CD4-positive, alpha-beta T cell (primary cell): ENCODE data around the gene TBC1D22B. TPM values are rescaled to one million over a fixed set of nuclear protein-coding genes. Genes with fewer than 3 reads are reported as not detected.
A peak's percentile ranks its signal among the peaks of the same experiment; 100 is the strongest.

ENCODE experiments used
- ATAC-seq: fragments of 200-7000 bp; cut with Tn5 transposase; one replicate; pipeline ENCODE4 v1.10.0; 2022; ENCODE audit warnings: mild to moderate bottlenecking; ENCODE audit not compliant: poor library complexity
- CTCF ChIA-PET: fragments of 350-600 bp; sonication (Branson Sonifier 250); formaldehyde crosslinking; loops from one replicate; lab custom pipeline; 2021; ENCODE audit warnings: antibody characterized with exemption, inconsistent platforms; lab: Charles Lee
- POLR2A ChIA-PET: fragments of 350-600 bp; sonication (Branson Sonifier 250); formaldehyde crosslinking; loops from one replicate; lab custom pipeline; 2021; ENCODE audit warnings: antibody characterized with exemption, inconsistent platforms; lab: Charles Lee
- DNase-seq, 14 experiments: peaks; one replicate each; pipeline ENCODE4 v3.0.0-alpha.2; 2013 to 2020; ENCODE audit warnings: mixed read lengths in 2 of 14
- H3K27ac ChIP-seq, 2 donors: one replicate each; pipeline versions ENCODE4 v1.5.1 to v1.7.0; 2013; ENCODE audit warnings: low read length in 2 of 2, low read depth in 1 of 2, mild to moderate bottlenecking in 1 of 2
- H3K27me3 ChIP-seq, 2 experiments: 1 replicate in 1 of 2; 2 replicates in 1 of 2; pipeline versions ENCODE4 v1.6.1 to v1.7.0; 2013; ENCODE audit warnings: low read length in 2 of 2, control low read depth in 1 of 2, mild to moderate bottlenecking in 1 of 2, moderate library complexity in 1 of 2; ENCODE audit not compliant: insufficient read depth in 2 of 2, control insufficient read depth in 1 of 2
- H3K36me3 ChIP-seq: one replicate; pipeline ENCODE4 v1.6.1; 2013; ENCODE audit warnings: low read length, control low read depth; ENCODE audit not compliant: insufficient read depth
- H3K4me1 ChIP-seq: one replicate; pipeline ENCODE4 v1.6.1; 2013; ENCODE audit warnings: low read length, control low read depth; ENCODE audit not compliant: insufficient read depth
- H3K4me3 ChIP-seq: one replicate; pipeline ENCODE4 v1.5.1; 2013; ENCODE audit warnings: mild to moderate bottlenecking, low read length, moderate library complexity
- H3K9me3 ChIP-seq, 2 experiments: 1 replicate in 1 of 2; 2 replicates in 1 of 2; pipeline versions ENCODE4 v1.6.1 to v1.7.0; 2013; ENCODE audit warnings: low read length in 2 of 2, mild to moderate bottlenecking in 2 of 2, control low read depth in 1 of 2, moderate library complexity in 1 of 2; ENCODE audit not compliant: control insufficient read depth in 1 of 2, insufficient read depth in 1 of 2
- H3K27ac Mint-ChIP-seq: one replicate; pipeline ENCODE4 v1.8.0; 2020; ENCODE audit warnings: mixed read lengths
- H3K27me3 Mint-ChIP-seq: one replicate; pipeline ENCODE4 v1.8.0; 2021; ENCODE audit warnings: mixed read lengths
- H3K36me3 Mint-ChIP-seq: one replicate; pipeline ENCODE4 v1.8.0; 2021; ENCODE audit warnings: low read depth, mixed read lengths
- H3K4me1 Mint-ChIP-seq: one replicate; pipeline ENCODE4 v1.8.0; 2021; ENCODE audit warnings: low read depth, mixed read lengths
- H3K4me3 Mint-ChIP-seq: one replicate; pipeline ENCODE4 v1.8.0; 2020; ENCODE audit warnings: mild to moderate bottlenecking, mixed read lengths
- H3K9me3 Mint-ChIP-seq: one replicate; pipeline ENCODE4 v1.8.0; 2020; ENCODE audit warnings: mixed read lengths
- intact Hi-C, 2 experiments: fragments of 100-400 bp; cut with DNase I in 1 of 2; cut with micrococcal nuclease in 1 of 2; formaldehyde crosslinking; loops; one replicate each; pipeline versions ENCODE4 v1.15.1 to v1.9.0; 2023 to 2025; cut with DNase I, micrococcal nuclease
- total RNA-seq, 174 experiments: library from RNA in 2 of 174; stranded (reverse) in 2 of 174; gene quantifications; one replicate each; pipeline ENCODE4 v1.2.3 and lab custom pipeline; 2021 to 2026
- TF ChIP-seq, protein P1 (sequence below): fragments of 200-600 bp; IDR thresholded peaks from one replicate; pipeline ENCODE4 v1.8.0; 2022; ENCODE audit warnings: antibody characterized with exemption, mild to moderate bottlenecking

The TBC1D22B gene
- total RNA-seq, 2 experiments from 2014 or later, result 5.9 to 6.6 TPM

GRCh38 chr6:37256692-37257319 is 766 bp upstream of the TBC1D22B start:
- no peaks in the 10 kb centered on the region for H3K9me3 ChIP-seq
- H3K27me3 ChIP-seq, result no peaks in the 10 kb centered on the region
- peak overlapping the region; percentile 73 for H3K27ac Mint-ChIP-seq
- no peak for ATAC-seq
- peaks cover 40% of the 10 kb centered on the region for H3K4me1 Mint-ChIP-seq
- ChIA-PET CTCF (interaction anchor here (1.0 to 1.2 kb wide), 2 partner anchors 19 to 239 kb away, joined by 3 read pairs; no protein-coding TSS in a partner anchor), POLR2A (interaction anchor here (0.8 to 1.5 kb wide), 12 partner anchors 9 to 562 kb away, joined by 3 to 14 read pairs (median 4); partner anchors contain the start of genes CMTR1, MTCH1, PPIL1 and RNF8)
- no peaks in the 10 kb centered on the region for H3K36me3 ChIP-seq
- peak in 2 of 14 experiments; percentile 22 to 28 for DNase-seq
- peak overlapping the region; percentile 82 for H3K4me3 ChIP-seq
- TF ChIP-seq, protein P1, sequence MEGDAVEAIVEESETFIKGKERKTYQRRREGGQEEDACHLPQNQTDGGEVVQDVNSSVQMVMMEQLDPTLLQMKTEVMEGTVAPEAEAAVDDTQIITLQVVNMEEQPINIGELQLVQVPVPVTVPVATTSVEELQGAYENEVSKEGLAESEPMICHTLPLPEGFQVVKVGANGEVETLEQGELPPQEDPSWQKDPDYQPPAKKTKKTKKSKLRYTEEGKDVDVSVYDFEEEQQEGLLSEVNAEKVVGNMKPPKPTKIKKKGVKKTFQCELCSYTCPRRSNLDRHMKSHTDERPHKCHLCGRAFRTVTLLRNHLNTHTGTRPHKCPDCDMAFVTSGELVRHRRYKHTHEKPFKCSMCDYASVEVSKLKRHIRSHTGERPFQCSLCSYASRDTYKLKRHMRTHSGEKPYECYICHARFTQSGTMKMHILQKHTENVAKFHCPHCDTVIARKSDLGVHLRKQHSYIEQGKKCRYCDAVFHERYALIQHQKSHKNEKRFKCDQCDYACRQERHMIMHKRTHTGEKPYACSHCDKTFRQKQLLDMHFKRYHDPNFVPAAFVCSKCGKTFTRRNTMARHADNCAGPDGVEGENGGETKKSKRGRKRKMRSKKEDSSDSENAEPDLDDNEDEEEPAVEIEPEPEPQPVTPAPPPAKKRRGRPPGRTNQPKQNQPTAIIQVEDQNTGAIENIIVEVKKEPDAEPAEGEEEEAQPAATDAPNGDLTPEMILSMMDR, result no peak
- peaks cover 21% of the 10 kb centered on the region for H3K4me1 ChIP-seq
- H3K9me3 Mint-ChIP-seq, result no peaks in the 10 kb centered on the region
- H3K27ac ChIP-seq, result peak overlapping the region; percentile 23 to 86
- peaks cover 5% of the 10 kb centered on the region for H3K36me3 Mint-ChIP-seq
- intact Hi-C loops, result loop anchor here in 1 of 2 experiments (5.0 kb wide), 2 partner anchors 35 to 370 kb away; partner anchors contain the start of gene C6orf89
- no peaks in the 10 kb centered on the region for H3K27me3 Mint-ChIP-seq
- peak overlapping the region; percentile 84 for H3K4me3 Mint-ChIP-seq

- Histone ChIP-seq H3K4me3 (peak overlapping the region; percentile 82), H3K4me1 (peaks cover 21% of the 10 kb centered on the region), H3K36me3 (no peaks in the 10 kb centered on the region), H3K9me3 (no peaks in the 10 kb centered on the region), H3K27ac (peak overlapping the region; percentile 23 to 86), H3K27me3 (no peaks in the 10 kb centered on the region)
- DNase-seq, result no peak
- Mint-ChIP-seq H3K36me3 (peaks cover 6% of the 10 kb centered on the region), H3K4me3 (peak overlapping the region; percentile 84), H3K27me3 (no peaks in the 10 kb centered on the region), H3K27ac (peak overlapping the region; percentile 73), H3K4me1 (peaks cover 40% of the 10 kb centered on the region), H3K9me3 (no peaks in the 10 kb centered on the region)
- intact Hi-C loops, result loop anchor here in 1 of 2 experiments (5.0 kb wide), 2 partner anchors 35 to 370 kb away; partner anchors contain the start of gene C6orf89
- POLR2A ChIA-PET, result interaction anchor here (0.8 to 1.5 kb wide), 12 partner anchors 8 to 561 kb away, joined by 3 to 14 read pairs (median 4); partner anchors contain the start of genes CMTR1, MTCH1, PPIL1 and RNF8
- TF ChIP-seq, protein P1, result no peak
- CTCF ChIA-PET, result interaction anchor here (1.2 kb wide), 1 partner anchor 19 kb away, joined by 3 read pairs; no protein-coding TSS in a partner anchor
- no peak for ATAC-seq
These were observed 295 bp upstream of the TBC1D22B start for GRCh38 chr6:37257320-37257633.

GRCh38 chr6:37258405-37259105 is 983 bp downstream of the TBC1D22B start:
- Histone ChIP-seq H3K27ac (peak overlapping the region; percentile 86 to 92), H3K4me3 (peak overlapping the region; percentile 82), H3K9me3 (no peaks in the 10 kb centered on the region), H3K27me3 (no peaks in the 10 kb centered on the region), H3K36me3 (no peaks in the 10 kb centered on the region), H3K4me1 (peaks cover 21% of the 10 kb centered on the region)
- Mint-ChIP-seq H3K4me1 (peaks cover 53% of the 10 kb centered on the region), H3K36me3 (peaks cover 10% of the 10 kb centered on the region), H3K4me3 (peak overlapping the region; percentile 84), H3K27ac (peak overlapping the region; percentile 73), H3K27me3 (no peaks in the 10 kb centered on the region), H3K9me3 (no peaks in the 10 kb centered on the region)
- intact Hi-C loops, result loop anchor here in 1 of 2 experiments (5.0 kb wide), 2 partner anchors 36 to 371 kb away; partner anchors contain the start of gene C6orf89
- POLR2A ChIA-PET, result interaction anchor here (0.5 to 1.5 kb wide), 7 partner anchors 12 to 1053 kb away, joined by 3 to 14 read pairs (median 5); partner anchors contain the start of genes CMTR1, MTCH1 and RNF8
- no peak for ATAC-seq
- no peak for DNase-seq
- TF ChIP-seq, protein P1, result no peak
- CTCF ChIA-PET, result interaction anchor here (1.1 kb wide), 1 partner anchor 48 kb away, joined by 4 read pairs; no protein-coding TSS in a partner anchor
